ENCODE results near the gene PIGX.
"Not testable (repeated sequence)": the region's sequence is repeated elsewhere in the genome, so short reads cannot be mapped to it uniquely, and the experiment has no call there.

Gene PIGX

DNA sequence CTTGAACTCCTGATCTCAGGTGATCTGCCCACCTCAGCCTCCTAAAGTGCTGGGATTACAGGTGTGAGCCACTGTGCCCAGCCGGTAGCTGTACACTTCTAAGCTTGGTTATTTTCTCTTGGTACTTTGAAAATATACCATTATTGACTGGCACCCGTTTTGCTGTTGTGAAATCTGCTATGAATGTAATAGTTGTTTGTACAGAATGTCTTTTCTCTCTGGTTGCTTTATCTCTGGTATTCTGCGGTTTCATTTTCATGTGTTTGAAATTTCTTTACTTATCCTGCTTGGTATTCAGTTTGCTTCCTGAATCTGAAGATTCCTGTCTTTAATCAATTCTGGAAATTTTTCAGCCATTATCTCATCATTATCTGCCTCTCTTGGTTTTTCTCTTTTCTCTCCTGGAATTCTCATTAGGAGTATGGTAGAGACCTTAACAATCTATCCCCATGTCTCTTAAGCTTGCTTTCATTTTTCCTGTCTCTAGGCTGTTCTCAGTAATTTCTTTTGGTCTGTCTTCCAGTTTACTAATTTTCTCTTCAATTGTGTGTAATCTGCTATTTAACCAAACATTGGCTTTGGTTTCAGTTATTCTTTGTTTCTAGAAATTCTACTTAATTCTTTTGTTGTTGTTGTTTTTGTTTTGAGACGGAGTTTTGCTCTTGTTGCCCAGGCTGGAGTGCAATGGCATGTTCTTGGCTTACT, 24.6 kb downstream of the PIGX start:
- no peak overlapping the region for H3K27ac ChIP-seq
- TF ChIP-seq, protein P1, sequence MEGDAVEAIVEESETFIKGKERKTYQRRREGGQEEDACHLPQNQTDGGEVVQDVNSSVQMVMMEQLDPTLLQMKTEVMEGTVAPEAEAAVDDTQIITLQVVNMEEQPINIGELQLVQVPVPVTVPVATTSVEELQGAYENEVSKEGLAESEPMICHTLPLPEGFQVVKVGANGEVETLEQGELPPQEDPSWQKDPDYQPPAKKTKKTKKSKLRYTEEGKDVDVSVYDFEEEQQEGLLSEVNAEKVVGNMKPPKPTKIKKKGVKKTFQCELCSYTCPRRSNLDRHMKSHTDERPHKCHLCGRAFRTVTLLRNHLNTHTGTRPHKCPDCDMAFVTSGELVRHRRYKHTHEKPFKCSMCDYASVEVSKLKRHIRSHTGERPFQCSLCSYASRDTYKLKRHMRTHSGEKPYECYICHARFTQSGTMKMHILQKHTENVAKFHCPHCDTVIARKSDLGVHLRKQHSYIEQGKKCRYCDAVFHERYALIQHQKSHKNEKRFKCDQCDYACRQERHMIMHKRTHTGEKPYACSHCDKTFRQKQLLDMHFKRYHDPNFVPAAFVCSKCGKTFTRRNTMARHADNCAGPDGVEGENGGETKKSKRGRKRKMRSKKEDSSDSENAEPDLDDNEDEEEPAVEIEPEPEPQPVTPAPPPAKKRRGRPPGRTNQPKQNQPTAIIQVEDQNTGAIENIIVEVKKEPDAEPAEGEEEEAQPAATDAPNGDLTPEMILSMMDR (conservative IDR thresholded peaks at IDR 0.05): no peak
- TF ChIP-seq ZFX (IDR thresholded peaks at IDR 0.05): no peak

DNA sequence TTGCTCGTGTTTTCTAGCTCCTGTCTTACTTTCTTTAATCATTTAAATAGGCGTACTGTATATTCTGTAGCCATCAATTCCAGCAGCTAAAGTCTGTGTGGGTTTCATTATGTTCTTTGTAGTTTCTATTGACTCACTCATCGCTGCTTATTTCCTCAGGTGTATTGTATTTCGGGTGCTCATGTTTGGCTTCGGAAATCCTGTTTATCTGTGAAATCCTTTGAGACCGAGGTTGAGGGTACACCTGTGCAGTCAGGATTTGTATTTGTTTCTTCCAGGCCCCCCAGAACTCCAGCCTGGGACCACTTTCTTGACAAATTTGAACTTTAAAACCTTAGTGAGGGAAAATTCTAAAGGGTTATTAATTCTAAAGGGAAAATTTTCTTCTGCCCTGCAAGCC, 25.5 kb downstream of the PIGX start:
- no peak for TF ChIP-seq ZFX (IDR thresholded peaks at IDR 0.05)
- TF ChIP-seq, protein P1 (conservative IDR thresholded peaks at IDR 0.05): no peak
- H3K27ac ChIP-seq: no peak overlapping the region

DNA sequence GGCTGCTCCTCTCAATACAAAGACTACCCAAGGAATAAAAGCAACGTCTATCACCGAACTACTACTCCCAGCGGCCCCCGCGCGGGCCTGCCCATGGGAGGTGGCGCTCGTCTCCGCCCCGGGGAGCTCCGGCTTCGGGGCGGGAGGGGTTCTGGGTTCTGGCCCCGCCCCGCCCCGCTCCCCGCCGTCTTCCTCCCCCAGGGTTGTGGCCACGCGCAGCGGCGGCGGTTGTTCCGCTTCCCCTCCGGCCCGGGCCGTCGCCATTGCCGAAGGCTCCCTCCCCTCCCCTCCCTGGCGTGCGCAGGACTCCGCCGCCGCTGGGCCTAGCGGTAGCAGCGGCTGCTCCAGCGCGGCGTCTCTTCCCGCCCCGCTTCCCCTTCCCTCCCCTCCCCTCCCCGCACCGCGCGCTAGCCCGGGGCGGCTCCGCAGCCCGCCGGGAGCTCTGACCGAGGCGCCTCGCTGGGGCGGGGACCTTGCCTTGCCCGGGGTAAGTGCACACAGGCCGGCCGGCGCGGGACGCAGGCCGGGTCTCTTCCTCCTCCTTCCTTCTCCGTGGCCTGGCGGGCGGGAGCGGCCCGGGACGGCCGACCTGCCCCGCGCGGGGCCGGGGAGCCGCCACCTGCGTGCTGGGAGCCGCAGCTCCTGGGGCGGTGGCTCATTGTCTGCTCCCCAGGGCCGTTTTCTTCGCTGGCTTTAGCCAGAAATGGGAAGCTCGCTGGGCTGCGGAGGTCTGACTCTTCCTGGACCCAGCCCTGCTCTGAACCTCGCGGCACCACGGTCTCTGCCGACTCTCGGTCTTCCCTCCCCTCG, 27.7 kb downstream of the PIGX start, which contains the start of gene PAK2:
PAK2 (plus strand) TSS at position 187 of the 810 bp plus-strand sequence. CDS start 42,790 bp downstream, outside the sequence.
- H3K27ac ChIP-seq: peak within 1 kb of the TSS; percentile 97
- TF ChIP-seq, protein P1 (conservative IDR thresholded peaks at IDR 0.05): no peak
- peak; percentile 95 for TF ChIP-seq ZFX (IDR thresholded peaks at IDR 0.05)

DNA sequence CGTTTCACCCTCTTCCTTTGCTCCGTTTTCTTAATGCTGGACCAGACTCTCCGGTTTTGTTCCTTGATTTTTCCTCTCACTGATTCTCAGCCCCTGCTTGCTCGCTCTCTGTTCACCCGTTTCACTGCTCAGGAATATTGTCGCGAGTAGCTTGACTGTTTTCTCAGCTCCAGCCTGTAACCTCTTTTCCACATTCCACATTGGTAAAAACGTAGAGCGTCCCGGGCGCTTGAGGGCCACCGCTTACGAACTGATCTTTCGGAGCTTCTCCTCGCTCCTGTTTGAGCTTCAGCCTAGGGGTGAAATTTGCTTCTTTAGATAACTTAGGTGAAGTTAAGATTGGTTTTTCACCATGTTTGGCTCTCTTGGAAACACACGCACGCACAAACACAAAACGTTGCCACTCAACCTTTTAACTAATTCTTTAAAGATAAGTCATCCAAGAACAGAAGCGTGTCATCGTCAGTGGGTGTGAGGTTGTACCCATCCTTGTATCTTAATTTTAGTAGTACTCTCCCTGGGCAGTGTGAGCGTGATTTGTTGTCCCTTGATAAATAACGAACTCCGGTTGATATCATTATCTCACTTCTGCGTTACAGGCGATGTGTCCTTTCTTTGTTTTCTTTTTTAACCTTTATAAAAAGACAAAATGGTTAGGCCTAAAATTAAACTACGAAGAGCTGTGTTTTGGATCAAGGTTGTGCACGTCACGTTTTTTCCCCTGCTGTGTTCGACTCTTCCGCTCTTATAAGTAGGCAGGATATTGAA, 28.5 kb downstream of the PIGX start:
- no peak for TF ChIP-seq ZFX (IDR thresholded peaks at IDR 0.05)
- TF ChIP-seq, protein P1 (conservative IDR thresholded peaks at IDR 0.05): no peak
- peak overlapping the region; percentile 97 for H3K27ac ChIP-seq

DNA sequence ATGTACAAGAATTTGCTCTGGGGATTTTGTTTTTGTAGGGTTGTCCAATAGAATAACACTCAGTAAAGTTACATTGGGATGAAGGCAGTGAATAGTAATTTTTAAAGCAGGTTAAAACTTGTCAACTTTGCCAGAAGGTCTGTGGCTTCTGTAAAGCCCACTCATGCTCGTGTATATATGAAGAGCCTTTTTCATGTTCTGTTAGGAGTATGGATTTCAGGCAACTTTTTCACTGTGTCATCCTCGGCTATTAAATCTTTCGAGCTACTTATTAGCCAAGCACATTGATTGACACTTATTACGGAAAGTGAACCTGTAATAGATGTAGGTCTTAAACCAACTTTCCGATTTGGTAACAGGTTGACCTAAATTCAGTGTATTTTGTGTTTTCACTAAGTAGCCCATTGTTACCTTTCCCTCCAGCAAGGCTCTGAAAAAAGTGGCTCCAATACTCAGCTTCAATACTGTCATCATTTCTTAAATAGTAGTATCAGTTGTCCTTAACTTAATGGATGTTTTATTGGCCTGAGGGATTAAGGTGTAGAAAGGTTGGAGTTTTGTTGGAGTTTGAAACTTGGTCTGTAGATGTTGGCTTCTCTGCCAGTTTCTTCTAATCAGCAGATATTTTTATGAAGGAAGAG, 29.2 kb downstream of the PIGX start:
- H3K27ac ChIP-seq: no peak overlapping the region
- TF ChIP-seq, protein P1 (conservative IDR thresholded peaks at IDR 0.05): no peak
- no peak for TF ChIP-seq ZFX (IDR thresholded peaks at IDR 0.05)

DNA sequence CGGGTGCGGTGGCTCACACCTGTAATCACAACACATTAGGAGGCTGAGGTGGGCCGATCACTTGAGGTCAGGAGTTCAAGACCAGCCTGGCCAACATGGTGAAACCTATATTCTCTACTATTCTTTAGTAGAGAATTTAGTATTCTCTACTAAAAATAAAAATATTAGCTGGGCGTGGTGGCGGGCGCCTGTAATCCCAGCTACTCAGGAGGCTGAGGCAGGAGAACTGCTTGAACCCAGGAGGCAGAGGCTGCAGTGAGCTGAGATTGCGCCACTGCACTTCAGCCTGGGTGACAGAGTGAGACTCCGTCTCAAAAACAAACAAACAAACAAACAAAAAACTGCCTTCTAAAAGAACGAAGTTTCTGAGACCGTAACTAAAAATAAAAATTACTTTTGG, 31.4 kb downstream of the PIGX start:
- not testable (repeated sequence) for H3K27ac ChIP-seq

DNA sequence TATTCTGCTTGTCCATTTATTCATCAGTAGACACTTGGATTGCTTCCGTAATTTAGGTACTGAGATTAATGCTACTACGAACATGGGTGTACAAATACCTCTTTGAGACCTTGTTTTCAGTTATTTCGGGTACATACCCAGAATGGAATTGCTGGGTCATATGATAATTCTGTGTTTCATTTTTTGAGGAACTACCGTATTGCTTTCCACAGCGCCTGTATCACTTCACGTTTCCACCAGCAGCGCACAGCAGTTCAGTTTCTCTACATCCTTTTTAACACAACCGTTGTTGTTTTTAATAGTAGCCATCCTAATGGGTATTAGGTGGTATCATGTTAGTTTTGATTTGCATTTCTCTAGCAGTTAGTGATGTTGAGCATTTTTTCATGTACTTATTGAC, 36.9 kb downstream of the PIGX start:
- no peak overlapping the region for H3K27ac ChIP-seq
- TF ChIP-seq, protein P1 (conservative IDR thresholded peaks at IDR 0.05): no peak
- no peak for TF ChIP-seq ZFX (IDR thresholded peaks at IDR 0.05)
